Right lobe of liver (tissue), 6 donors: Measurements from ENCODE around the gene HLA-DMA. TPM values are rescaled to one million over a fixed set of nuclear protein-coding genes. Genes with fewer than 3 reads are reported as not detected.

Experiments used
- ATAC-seq, 4 donors: fragments of 200-7000 bp; cut with Tn5 transposase; one replicate each; pipeline ENCODE4 v1.9.1; 2020; ENCODE audit warnings: mild to moderate bottlenecking in 4 of 4, moderate library complexity in 4 of 4
- DNase-seq, 3 donors: peaks; one replicate each; pipeline ENCODE4 v3.0.0-alpha.2; 2020
- H3K27ac ChIP-seq, 3 donors: fragments of 200-600 bp; one replicate each; pipeline ENCODE4 v1.8.0; 2022
- H3K27me3 ChIP-seq, 2 donors: fragments of 200-600 bp; one replicate each; pipeline ENCODE4 v1.8.0; 2022
- H3K36me3 ChIP-seq, 4 donors: fragments of 200-600 bp; sonication (generic) in 1 of 4; one replicate each; pipeline versions ENCODE4 v1.5.1 to v1.8.0; 2017 to 2022; ENCODE audit warnings: control low read depth in 1 of 4
- H3K4me1 ChIP-seq, 4 donors: fragments of 200-600 bp; sonication (generic) in 1 of 4; one replicate each; pipeline versions ENCODE4 v1.5.1 to v1.8.0; 2017 to 2022; ENCODE audit warnings: control low read depth in 1 of 4
- H3K4me3 ChIP-seq, 3 donors: fragments of 200-600 bp; one replicate each; pipeline ENCODE4 v1.8.0; 2022
- H3K9me3 ChIP-seq, 4 donors: fragments of 200-600 bp; sonication (generic) in 1 of 4; one replicate each; pipeline versions ENCODE4 v1.5.1 to v1.8.0; 2017 to 2022; ENCODE audit warnings: control low read depth in 1 of 4
- POLR2A ChIP-seq: fragments of 450-650 bp; IDR thresholded peaks from one replicate; pipeline ENCODE4 v1.6.1; 2017; ENCODE audit warnings: antibody characterized with exemption, mild to moderate bottlenecking
- WGBS: methylation state at CpG from one replicate; pipeline ENCODE4 v1.1.6; 2018; ENCODE audit warnings: low coverage, low lambda C conversion rate; ENCODE audit not compliant: insufficient coverage; ENCODE audit errors: missing lambda C conversion rate; 5-methylcytosine and 5-hydroxymethylcytosine counted together
- intact Hi-C, 2 donors: fragments of 100-400 bp; cut with DNase I; formaldehyde crosslinking; loops; one replicate each; pipeline versions ENCODE4 v1.11.2 to v1.14.1; 2022
- long read RNA-seq: library from polyadenylated mRNA; unstranded; transcript quantifications from one replicate; pipeline ENCODE4 v2.0.0, GENCODE V29; 2019
- total RNA-seq, 6 experiments: library from RNA; depleted of rRNA in 2 of 6; stranded (reverse); fragments of >200 nt in 2 of 6; fragmentation: NEBNext Ultra II Directional in 3 of 6; extraction: Animal tissue kit (Norgen Biotek cat#: 25700) in 3 of 6; gene quantifications; one replicate each; pipeline versions ENCODE4 v1.1.0 to v1.2.4, GENCODE V29; 2016 to 2023
- TF ChIP-seq, protein P1 (sequence below), 4 donors: fragments of 200-600 bp in 3 of 4; fragments of 450-650 bp in 1 of 4; IDR thresholded peaks; one replicate each; pipeline versions ENCODE4 v1.5.1 to v1.8.0; 2016 to 2022; ENCODE audit warnings: antibody characterized with exemption in 4 of 4, mild to moderate bottlenecking in 2 of 4
- donor health status: DM: no; HTN: yes; CAD: no.
- donor health status: DM: no; HTN: no; CAD: no.
- donor health status: DM: no; HTN: no; CAD: no.
- donor health status: DM: no; HTN: yes; CAD: no.
- donor health status: DM: no; HTN: yes; CAD: no.

The HLA-DMA gene
- 10 to 100 TPM in 4 of 6 experiments, 1 to 10 TPM in 2; 6.9 to 26.2 (median 10.7) TPM for total RNA-seq
- long read RNA-seq, partial matches to known transcripts: 0 of 4 reads
- long read RNA-seq, other reads (novel, unspliced or antisense): 0 of 4 reads

GRCh38 chr6:32952817-32953739, at the start of gene HLA-DMA:
TSS of gene HLA-DMA (minus strand) at chr6:32953097. CDS start at chr6:32953036, 61 bp downstream.
- DNase-seq (peak; percentile 78 to 84 (median 80)), ATAC-seq (peak; percentile 96 to 98 (median 97))
- no peaks in the 10 kb centered on the region for H3K27me3 ChIP-seq
- 42% methylated on average over 7 of the region's 10 CpGs for WGBS
- H3K4me3 ChIP-seq: peak within 1 kb of the TSS in 2 of 3 donors; percentile 7 to 42
- intact Hi-C loops: no loop called here
- H3K9me3 ChIP-seq: no peaks in the 10 kb centered on the region
- TF ChIP-seq, protein P1, sequence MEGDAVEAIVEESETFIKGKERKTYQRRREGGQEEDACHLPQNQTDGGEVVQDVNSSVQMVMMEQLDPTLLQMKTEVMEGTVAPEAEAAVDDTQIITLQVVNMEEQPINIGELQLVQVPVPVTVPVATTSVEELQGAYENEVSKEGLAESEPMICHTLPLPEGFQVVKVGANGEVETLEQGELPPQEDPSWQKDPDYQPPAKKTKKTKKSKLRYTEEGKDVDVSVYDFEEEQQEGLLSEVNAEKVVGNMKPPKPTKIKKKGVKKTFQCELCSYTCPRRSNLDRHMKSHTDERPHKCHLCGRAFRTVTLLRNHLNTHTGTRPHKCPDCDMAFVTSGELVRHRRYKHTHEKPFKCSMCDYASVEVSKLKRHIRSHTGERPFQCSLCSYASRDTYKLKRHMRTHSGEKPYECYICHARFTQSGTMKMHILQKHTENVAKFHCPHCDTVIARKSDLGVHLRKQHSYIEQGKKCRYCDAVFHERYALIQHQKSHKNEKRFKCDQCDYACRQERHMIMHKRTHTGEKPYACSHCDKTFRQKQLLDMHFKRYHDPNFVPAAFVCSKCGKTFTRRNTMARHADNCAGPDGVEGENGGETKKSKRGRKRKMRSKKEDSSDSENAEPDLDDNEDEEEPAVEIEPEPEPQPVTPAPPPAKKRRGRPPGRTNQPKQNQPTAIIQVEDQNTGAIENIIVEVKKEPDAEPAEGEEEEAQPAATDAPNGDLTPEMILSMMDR (IDR thresholded peaks at IDR 0.05): peak; percentile 65 to 79 (median 76)
- peak; percentile 80 for TF ChIP-seq POLR2A
- peak within 1 kb of the TSS; percentile 25 to 60 (median 48) for H3K27ac ChIP-seq
- no peaks in the 10 kb centered on the region for H3K36me3 ChIP-seq
- H3K4me1 ChIP-seq: no peaks in the 10 kb centered on the region

DNA sequence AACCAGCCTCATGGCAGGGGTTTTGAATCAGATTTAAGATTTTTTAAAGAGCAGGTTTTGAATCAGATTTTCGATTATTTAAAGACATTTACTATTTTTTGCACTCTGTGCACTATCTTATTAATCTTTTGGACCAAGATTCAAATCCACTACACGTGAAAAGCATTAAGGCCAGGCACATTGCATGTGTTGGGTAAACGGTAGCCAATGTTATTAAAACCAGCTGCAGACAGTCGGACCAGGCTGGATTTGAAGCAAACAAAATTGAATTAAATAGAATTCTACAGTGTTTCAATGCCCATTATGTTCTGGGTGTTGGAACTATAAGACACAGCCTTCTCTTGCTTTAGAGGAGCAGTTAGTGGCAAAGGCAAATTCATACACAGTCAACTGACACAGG, 48.8 kb upstream of the HLA-DMA start:
- 40% methylated on average over 4 of the region's 4 CpGs for WGBS
- no peak for DNase-seq
- H3K27me3 ChIP-seq: no peaks in the 10 kb centered on the region

GRCh38 chr6:33000055-33000454, 47.2 kb upstream of the HLA-DMA start:
- Histone ChIP-seq H3K27me3 (no peaks in the 10 kb centered on the region), H3K27ac (no peak overlapping the region), H3K36me3 (no peaks in the 10 kb centered on the region), H3K9me3 (no peaks in the 10 kb centered on the region), H3K4me1 (no peaks in the 10 kb centered on the region), H3K4me3 (no peak overlapping the region)
- 20% methylated on average over 8 of the region's 8 CpGs for WGBS
- TF ChIP-seq POLR2A: no peak
- TF ChIP-seq, protein P1 (IDR thresholded peaks at IDR 0.05): peak in 2 of 4 donors; percentile 12 to 38
- DNase-seq (no peak), ATAC-seq (peak in 3 of 4 donors; percentile 25 to 32 (median 31))
- intact Hi-C loops: no loop called here

More for the DNA sequence above, 48.8 kb upstream of the HLA-DMA start:
- no peaks in the 10 kb centered on the region for H3K4me1 ChIP-seq
- H3K36me3 ChIP-seq: no peaks in the 10 kb centered on the region
- H3K4me3 ChIP-seq: no peak overlapping the region
- TF ChIP-seq POLR2A: no peak
- TF ChIP-seq, protein P1 (IDR thresholded peaks at IDR 0.05): no peak
- ATAC-seq: no peak
- H3K9me3 ChIP-seq: no peaks in the 10 kb centered on the region
- no peak overlapping the region for H3K27ac ChIP-seq
- intact Hi-C loops: no loop called here

- DNase-seq: no peak
- H3K4me1 ChIP-seq: no peaks in the 10 kb centered on the region
- no peak for TF ChIP-seq POLR2A
- TF ChIP-seq, protein P1 (IDR thresholded peaks at IDR 0.05): no peak
- H3K9me3 ChIP-seq: no peaks in the 10 kb centered on the region
- intact Hi-C loops: no loop called here
- no peaks in the 10 kb centered on the region for H3K36me3 ChIP-seq
- no peak for ATAC-seq
- H3K27me3 ChIP-seq: no peaks in the 10 kb centered on the region
- H3K27ac ChIP-seq: no peak overlapping the region
- WGBS: 21% methylated on average over 2 of the region's 2 CpGs
- H3K4me3 ChIP-seq: no peak overlapping the region
Observed at GRCh38 chr6:32995448-32995847, 42.6 kb upstream of the HLA-DMA start.
